ENCODE data around the gene PPFIBP1. TPM values are rescaled to one million over a fixed set of nuclear protein-coding genes. Genes with fewer than 3 reads are reported as not detected.

PPFIBP1 gene
- total and polyA plus RNA-seq, 2 of the 13 experiments (the other 11 are each of a cell fraction or from before 2014, with no cell fraction given): 16.2 to 21.8 TPM

DNA sequence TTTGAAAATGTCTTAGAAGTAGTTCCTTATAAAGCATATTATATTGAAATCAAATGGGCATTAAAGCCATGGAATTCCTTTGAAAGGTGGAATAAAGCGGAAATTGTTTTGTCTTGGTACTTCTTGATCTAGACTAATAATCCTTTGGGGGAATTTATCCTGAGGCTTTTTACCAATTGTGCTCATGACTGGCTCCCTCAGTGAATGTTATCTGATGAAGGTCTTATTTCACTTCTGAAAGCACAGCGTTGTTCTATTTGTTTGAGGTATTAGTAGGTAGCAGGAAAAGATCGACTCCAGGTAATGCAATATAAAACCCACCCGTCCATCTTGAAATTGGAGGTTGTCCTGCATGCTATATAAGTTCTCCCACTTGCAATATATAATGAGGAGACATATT lies 64.8 kb downstream of the PPFIBP1 start:
- in situ Hi-C loops (cut with HindIII; ENCODE audit: extremely low pct_ligation_motif_present, low pct_unique_long_range_greater_than_20kb): no loop called here
- no peak for FAIRE-seq
- ChIA-PET CTCF (ENCODE audit: low intra/inter-chr PET ratio, low total read pairs) (no interaction called here), POLR2A (no interaction called here)
- Histone ChIP-seq H2AFZ (ENCODE audit: low read length) (no peak overlapping the region), H3K4me2 (ENCODE audit: low read depth, low read length) (no peak overlapping the region), H3K4me1 (ENCODE audit: insufficient read depth, low read length) (peaks cover 9% of the 10 kb centered on the region; the same call in 1 of the 2 replicates), H3K36me3 (replicated peaks in 1 of 2; ENCODE audit: control insufficient read depth in 1 of 2, insufficient read depth in 2 of 2, low read length in 2 of 2) (no peaks in the 10 kb centered on the region; a peak in 1 of 5 replicates), H3K9me3 (ENCODE audit: low read length) (no peaks in the 10 kb centered on the region), H3K9ac (ENCODE audit: insufficient read depth, low read depth, low read length) (no peak overlapping the region), H4K20me1 (ENCODE audit: insufficient read depth, low read length) (0 out of 2 replicates have a peak, but pooled peaks cover 3% of the 10 kb centered on the region), H3K27me3 (ENCODE audit: control insufficient read depth in 1 of 2, insufficient read depth in 2 of 2, low read length in 2 of 2) (no peaks in the 10 kb centered on the region), H3K27ac (ENCODE audit: extremely low read length, insufficient read depth, low read length) (no peak overlapping the region), H3K4me3 (replicated peaks in 1 of 3; ENCODE audit: insufficient read depth in 1 of 3, low read depth in 2 of 3, low read length in 3 of 3) (no peak overlapping the region), H3K79me2 (ENCODE audit: insufficient read depth, low read length) (no peaks in the 10 kb centered on the region)
- WGBS (ENCODE audit: low lambda C conversion rate): 97% methylated on average over 4 of the region's 4 CpGs
- DNase-seq (ENCODE audit: low spot score): no peak
- TF ChIP-seq ZNF607 (CRISPR knock-in tag; IDR thresholded peaks at IDR 0.05; ENCODE audit: borderline replicate concordance) (no peak), ZNF33B (CRISPR knock-in tag; IDR thresholded peaks at IDR 0.05) (no peak), ZFP36L2 (CRISPR knock-in tag; IDR thresholded peaks at IDR 0.05) (no peak), DPF2 (CRISPR knock-in tag; IDR thresholded peaks at IDR 0.05; ENCODE audit: borderline replicate concordance, low read depth) (no peak), NKX3-1 (CRISPR knock-in tag; IDR thresholded peaks at IDR 0.05) (no peak), ZSCAN29 (CRISPR knock-in tag; conservative IDR thresholded peaks at IDR 0.05) (no peak), NFYC (CRISPR knock-in tag; IDR thresholded peaks at IDR 0.05) (no peak), ZSCAN31 (CRISPR knock-in tag; IDR thresholded peaks at IDR 0.05; ENCODE audit: low read depth) (no peak), ZNF468 (CRISPR knock-in tag; IDR thresholded peaks at IDR 0.05) (no peak), U2AF1 (optimal IDR thresholded peaks at IDR 0.05; ENCODE audit: low read depth, low read length) (no peak), SMAD3 (CRISPR knock-in tag; IDR thresholded peaks at IDR 0.05) (no peak), ELF3 (CRISPR knock-in tag; IDR thresholded peaks at IDR 0.05) (no peak), ZMYM2 (CRISPR knock-in tag; IDR thresholded peaks at IDR 0.05) (no peak), FOXC1 (CRISPR knock-in tag; IDR thresholded peaks at IDR 0.05; ENCODE audit: borderline replicate concordance) (no peak), ZNF777 (CRISPR knock-in tag; IDR thresholded peaks at IDR 0.05) (no peak), ZNF569 (CRISPR knock-in tag; IDR thresholded peaks at IDR 0.05; ENCODE audit: borderline replicate concordance) (no peak), ZNF614 (CRISPR knock-in tag; IDR thresholded peaks at IDR 0.05; ENCODE audit: borderline replicate concordance) (no peak), SP2 (CRISPR knock-in tag; IDR thresholded peaks at IDR 0.05) (no peak)
- no peak for ATAC-seq
- intact Hi-C loops (cut with micrococcal nuclease; ENCODE audit: unreplicated experiment): no loop called here
- BruUV-seq (replicated peaks): no TSS peak
